NCI-H2196 (cell line): ENCODE data around the gene SMIM14.
"Not testable (repeated sequence)": the region's sequence is repeated elsewhere in the genome, so short reads cannot be mapped to it uniquely, and the experiment has no call there.

Source experiments
- DNase-seq: peaks from one replicate; lab custom pipeline; 2025; ENCODE audit not compliant: unreplicated experiment; lab: John Stamatoyannopoulos, UW

Gene SMIM14

GRCh38 chr4:39539089-39539611 is 99.5 kb downstream of the SMIM14 start:
- peak; percentile 48 for DNase-seq

- DNase-seq = no peak
These were observed 105.1 kb downstream of the SMIM14 start for GRCh38 chr4:39533541-39533940.

- DNase-seq = not testable (repeated sequence)
These were observed 106.4 kb downstream of the SMIM14 start for GRCh38 chr4:39532237-39532636.

- DNase-seq = no peak
These were observed 108.0 kb downstream of the SMIM14 start for GRCh38 chr4:39530682-39531081.

- no peak for DNase-seq
These were observed 109.1 kb downstream of the SMIM14 start for GRCh38 chr4:39529534-39529933.

- no peak for DNase-seq
These were observed 110.6 kb downstream of the SMIM14 start for GRCh38 chr4:39528061-39528465.

GRCh38 chr4:39527296-39528060 is 111.2 kb downstream of the SMIM14 start, which contains the start of gene UGDH:
UGDH (minus strand) TSS chr4:39527439; CDS start chr4:39521512, 5,927 bp downstream.
- DNase-seq = peak; percentile 97

GRCh38 chr4:39526765-39527295 is 111.8 kb downstream of the SMIM14 start:
- no peak for DNase-seq

- no peak for DNase-seq
These were observed 112.6 kb downstream of the SMIM14 start for GRCh38 chr4:39525822-39526690.

- DNase-seq = no peak
These were observed 114.3 kb downstream of the SMIM14 start for GRCh38 chr4:39524161-39524957.

GRCh38 chr4:39522068-39522467 is 116.6 kb downstream of the SMIM14 start:
- no peak for DNase-seq

- DNase-seq = no peak
These were observed 117.3 kb downstream of the SMIM14 start for GRCh38 chr4:39521253-39521919.

- DNase-seq = no peak
These were observed 120.2 kb downstream of the SMIM14 start for GRCh38 chr4:39518484-39518883.

GRCh38 chr4:39516407-39516966 is 122.2 kb downstream of the SMIM14 start:
- DNase-seq = no peak

GRCh38 chr4:39515669-39516401 is 122.8 kb downstream of the SMIM14 start:
- not testable (repeated sequence) for DNase-seq

- DNase-seq = no peak
These were observed 123.7 kb downstream of the SMIM14 start for GRCh38 chr4:39514888-39515401.

- DNase-seq = not testable (repeated sequence)
These were observed 124.4 kb downstream of the SMIM14 start for GRCh38 chr4:39514266-39514665.

GRCh38 chr4:39510348-39510929 is 128.2 kb downstream of the SMIM14 start:
- DNase-seq = no peak
